Renal cortex interstitium (tissue), 11 donors: Measurements from ENCODE around the gene NOCT. TPM values are rescaled to one million over a fixed set of nuclear protein-coding genes. Genes with fewer than 3 reads are reported as not detected.
"Not testable (repeated sequence)": the region's sequence is repeated elsewhere in the genome, so short reads cannot be mapped to it uniquely, and the experiment has no call there.

ENCODE experiments used
- DNase-seq, 11 donors: peaks; one replicate each; pipeline ENCODE4 v3.0.0-alpha.2; 2013; ENCODE audit warnings: low read depth in 9 of 11, low spot score in 4 of 11; ENCODE audit errors: extremely low read depth in 1 of 11
- polyA plus RNA-seq, 3 donors: library from polyadenylated mRNA; unstranded; fragments of 120-200 nt; gene quantifications; one replicate each; pipeline ENCODE4 v1.2.1, GENCODE V29; 2013; ENCODE audit not compliant: insufficient read length in 3 of 3

Gene NOCT
- polyA plus RNA-seq, 3 donors, result 6.3 to 7.0 (median 6.7) TPM

GRCh38 chr4:139003668-139004067, 11.9 kb upstream of the NOCT start:
- DNase-seq, result not testable (repeated sequence)

- DNase-seq, result no peak
Observed at GRCh38 chr4:139005774-139006173, 9.8 kb upstream of the NOCT start.

GRCh38 chr4:139007640-139008039, 7.9 kb upstream of the NOCT start:
- no peak for DNase-seq

GRCh38 chr4:139008278-139008677, 7.3 kb upstream of the NOCT start:
- DNase-seq, result not testable (repeated sequence)

- DNase-seq, result no peak
Observed at GRCh38 chr4:139009702-139010101, 5.9 kb upstream of the NOCT start.

GRCh38 chr4:139011225-139011950, 4.2 kb upstream of the NOCT start:
- no peak for DNase-seq

GRCh38 chr4:139014371-139015268, 961 bp upstream of the NOCT start:
- peak in 1 of 11 donors; percentile 7 for DNase-seq

GRCh38 chr4:139015948-139016471, 429 bp downstream of the NOCT start:
- peak in 6 of 11 donors; percentile 15 to 42 (median 28) for DNase-seq

GRCh38 chr4:139017861-139018260, 2.3 kb downstream of the NOCT start:
- DNase-seq, result no peak

- DNase-seq, result no peak
Observed at GRCh38 chr4:139018501-139018900, 2.9 kb downstream of the NOCT start.

GRCh38 chr4:139018971-139019758, 3.6 kb downstream of the NOCT start:
- no peak for DNase-seq

- DNase-seq, result no peak
Observed at GRCh38 chr4:139020384-139020783, 4.8 kb downstream of the NOCT start.

- DNase-seq, result not testable (repeated sequence)
Observed at GRCh38 chr4:139021071-139021470, 5.5 kb downstream of the NOCT start.

- DNase-seq, result no peak
Observed at GRCh38 chr4:139022835-139023234, 7.3 kb downstream of the NOCT start.

GRCh38 chr4:139024686-139025085, 9.1 kb downstream of the NOCT start:
- no peak for DNase-seq

GRCh38 chr4:139025841-139026240, 10.3 kb downstream of the NOCT start:
- DNase-seq, result no peak

GRCh38 chr4:139027776-139028175, 12.2 kb downstream of the NOCT start:
- no peak for DNase-seq

- DNase-seq, result no peak
Observed at GRCh38 chr4:139028191-139028661, 12.6 kb downstream of the NOCT start.

- not testable (repeated sequence) for DNase-seq
Observed at GRCh38 chr4:139029866-139030363, 14.3 kb downstream of the NOCT start.
